Stimulated activated CD8-positive, alpha-beta memory T cell treated with anti-CD3 and anti-CD28 coated beads, Interleukin-12 subunit alpha, Interleukin-12 subunit beta, amount 100 ng/mL, for 1 hour (primary cell): Measurements from ENCODE around the gene BCL10.
"Not testable (repeated sequence)": the region's sequence is repeated elsewhere in the genome, so short reads cannot be mapped to it uniquely, and the experiment has no call there.

ENCODE experiments used
- DNase-seq: peaks from one replicate; pipeline ENCODE4 v3.0.0-alpha.2; 2020; ENCODE audit warnings: low read depth

BCL10 gene

DNA sequence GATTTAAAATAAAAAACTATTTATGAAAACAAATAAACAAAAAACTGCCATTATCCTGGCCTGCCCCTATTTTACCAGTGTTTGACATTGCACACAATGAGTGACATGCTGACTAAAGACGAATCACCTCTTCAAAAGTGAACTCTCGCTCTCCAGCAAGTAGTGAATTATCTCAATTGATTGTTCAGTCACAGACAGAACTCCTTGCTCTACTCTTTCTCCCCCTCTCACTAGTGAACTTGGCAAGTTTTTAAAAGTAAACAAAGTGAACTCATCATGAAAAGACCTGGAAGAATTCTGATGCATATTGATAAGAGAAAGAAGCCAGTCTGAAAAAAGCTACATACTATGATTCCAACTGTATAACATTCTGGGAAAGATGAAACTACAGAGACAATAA, 12.3 kb downstream of the BCL10 start:
- DNase-seq, result no peak

DNA sequence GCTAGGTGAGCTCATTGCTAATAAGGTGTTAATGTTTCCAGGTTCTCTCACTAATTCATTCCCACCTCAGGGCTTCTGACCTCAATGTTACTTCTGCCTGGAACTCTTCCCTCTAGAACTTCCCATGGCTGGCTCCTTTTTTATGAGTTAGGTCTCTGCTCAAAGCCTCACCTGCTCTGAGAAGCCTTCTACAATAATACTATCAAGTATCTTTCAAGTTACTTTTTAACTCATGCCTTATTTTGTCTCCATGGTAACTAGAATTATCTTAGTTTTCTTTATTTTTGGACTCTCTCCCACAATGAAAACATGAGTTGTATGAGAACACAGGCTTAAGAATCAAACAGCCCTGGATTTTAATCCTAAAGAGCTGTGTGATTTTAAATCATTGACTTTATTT, 13.4 kb downstream of the BCL10 start:
- no peak for DNase-seq

DNA sequence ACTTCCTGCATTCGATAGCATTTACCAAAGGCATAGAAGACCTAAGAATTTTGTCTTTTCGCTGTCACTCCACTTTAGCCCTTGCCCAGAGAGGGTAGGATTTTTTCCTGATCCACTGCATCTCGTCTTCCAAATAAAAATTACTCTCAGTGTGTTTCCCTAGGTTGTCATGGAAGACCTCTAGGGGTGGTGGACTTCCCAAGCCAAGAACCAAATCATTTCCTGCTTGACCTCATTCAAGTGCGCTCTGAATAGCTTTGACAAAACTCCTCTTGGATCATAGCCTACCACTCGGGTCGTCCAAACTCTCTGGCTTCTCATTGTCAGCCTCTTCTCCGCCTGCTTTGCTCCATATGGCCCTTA, 16.5 kb downstream of the BCL10 start:
- no peak for DNase-seq

DNA sequence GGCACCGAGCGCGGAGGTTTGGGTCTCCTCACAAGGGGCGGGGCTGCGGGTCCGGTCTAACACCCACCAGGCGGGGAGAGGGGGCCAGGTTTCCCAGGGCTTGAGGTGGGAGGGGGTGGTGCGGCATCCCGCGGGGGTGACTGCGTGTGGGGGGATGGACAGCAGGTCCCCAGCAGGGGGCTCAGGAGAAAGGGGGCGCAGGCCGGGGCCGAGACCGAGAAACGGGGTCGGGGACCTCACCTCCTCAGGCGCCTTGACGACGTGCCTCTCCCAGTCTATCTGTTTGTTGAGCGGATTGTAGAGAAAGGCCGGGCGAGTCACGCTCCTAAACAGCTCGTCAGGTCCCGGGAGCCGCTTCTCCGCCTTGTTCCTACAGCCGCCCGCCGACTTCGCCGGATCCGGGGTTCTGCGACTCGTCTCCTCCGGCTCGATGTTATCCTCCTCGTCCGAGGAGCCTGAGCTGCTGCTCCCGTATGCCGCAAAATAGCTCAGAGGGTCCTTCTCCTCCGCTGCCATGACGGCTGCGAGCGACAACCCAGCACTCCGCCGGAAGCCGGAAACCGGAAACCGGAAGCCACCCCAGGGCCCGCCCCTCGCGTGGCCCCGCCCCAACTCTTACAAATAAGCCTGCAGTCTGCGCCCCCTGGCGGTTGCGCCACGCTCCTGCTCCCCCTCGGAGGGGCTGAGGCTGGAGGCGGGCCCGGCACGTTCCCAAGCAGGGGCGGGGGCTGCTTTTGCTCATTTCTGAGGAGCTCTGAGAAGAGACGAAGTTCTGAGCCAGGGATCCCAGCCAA, 17.1 kb downstream of the BCL10 start, which contains the start of gene C1orf52:
Gene C1orf52, minus strand, starts transcription at position 545 of the 794 bp plus-strand sequence. Its CDS starts 29 bp downstream, at position 516.
- DNase-seq, result peak; percentile 99

DNA sequence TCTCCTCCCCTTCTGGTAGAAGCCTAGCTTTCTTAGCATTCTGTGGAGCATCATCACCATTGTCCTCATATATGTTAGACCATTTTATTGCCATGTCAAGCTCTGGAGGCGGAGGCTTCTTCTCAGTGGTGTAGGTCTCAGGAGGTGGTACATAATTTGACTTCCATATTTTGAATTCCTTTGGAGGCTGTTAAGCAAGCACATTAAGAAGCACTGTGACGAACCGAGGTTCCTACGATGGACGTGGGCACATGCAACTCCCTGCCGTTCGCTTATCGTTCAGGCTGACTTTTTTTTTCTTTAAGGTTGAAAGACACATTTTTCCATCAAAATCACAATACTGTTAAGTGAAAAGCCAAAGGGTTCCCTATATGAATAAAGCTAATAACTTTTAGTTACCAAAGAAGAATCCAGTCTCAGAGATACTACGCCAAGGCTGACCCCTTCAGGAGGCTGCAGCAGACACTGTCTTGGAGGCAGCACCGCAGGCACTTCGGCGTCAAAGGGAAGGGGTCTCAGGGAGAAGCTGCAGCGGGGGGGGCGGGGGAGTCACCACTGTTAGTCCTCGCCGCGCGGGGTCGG, 17.8 kb downstream of the BCL10 start:
- no peak for DNase-seq

DNA sequence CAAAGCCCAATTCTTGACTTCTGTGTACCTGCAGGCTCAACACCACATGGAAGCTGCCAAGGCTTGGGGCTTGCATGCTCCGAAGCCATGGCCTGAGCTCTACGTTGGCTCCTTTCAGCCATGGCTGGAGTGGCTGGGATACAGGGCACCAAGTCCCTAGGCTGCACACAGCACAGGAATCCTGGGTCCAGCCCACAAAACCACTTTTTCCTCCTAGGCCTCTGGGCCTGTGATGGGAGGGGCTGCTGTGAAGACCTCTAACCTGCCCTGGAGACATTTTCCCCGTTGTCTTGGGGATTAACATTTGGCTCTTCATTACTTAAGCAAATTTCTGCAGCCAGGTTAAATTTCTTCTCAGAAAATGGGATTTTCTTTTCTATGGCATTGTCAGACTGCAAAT, 27.4 kb downstream of the BCL10 start:
- DNase-seq, result not testable (repeated sequence)

DNA sequence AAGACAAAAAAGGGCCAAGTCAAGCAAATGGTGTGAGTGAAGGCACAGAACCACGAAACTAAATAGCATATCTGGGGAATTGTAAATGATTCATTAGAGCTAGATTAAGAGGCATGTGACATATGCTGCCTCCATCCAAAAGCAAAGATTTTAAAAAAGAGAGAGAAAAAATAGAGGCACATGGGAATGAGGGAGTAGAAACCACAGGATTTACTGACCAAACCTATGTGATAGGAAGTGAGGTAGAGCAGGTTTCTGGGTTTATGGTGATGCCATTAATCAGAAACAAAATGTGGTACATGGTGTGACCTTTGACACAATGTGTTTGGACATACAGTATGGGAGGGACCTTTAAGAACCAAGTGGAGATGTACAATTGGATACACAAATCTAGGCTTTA, 30.5 kb downstream of the BCL10 start:
- no peak for DNase-seq

DNA sequence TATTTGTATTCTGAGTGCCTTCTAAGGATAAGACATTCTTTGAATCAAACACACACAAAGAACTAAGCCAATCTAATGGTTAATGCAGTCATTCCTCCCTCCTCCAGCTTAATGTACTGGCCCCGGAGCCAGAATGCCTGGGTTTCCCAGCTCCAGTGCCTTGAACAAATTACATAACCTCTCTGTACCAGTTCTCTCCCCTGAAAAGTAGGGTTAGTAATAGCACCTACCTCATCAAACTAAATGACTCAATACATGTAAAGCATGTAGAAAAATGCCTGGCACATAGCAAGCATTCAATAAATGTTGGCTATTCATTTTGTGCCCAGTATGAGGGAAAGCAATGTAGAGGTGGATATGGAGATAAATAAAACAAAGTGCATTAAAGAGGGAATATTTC, 31.0 kb downstream of the BCL10 start:
- DNase-seq, result no peak

DNA sequence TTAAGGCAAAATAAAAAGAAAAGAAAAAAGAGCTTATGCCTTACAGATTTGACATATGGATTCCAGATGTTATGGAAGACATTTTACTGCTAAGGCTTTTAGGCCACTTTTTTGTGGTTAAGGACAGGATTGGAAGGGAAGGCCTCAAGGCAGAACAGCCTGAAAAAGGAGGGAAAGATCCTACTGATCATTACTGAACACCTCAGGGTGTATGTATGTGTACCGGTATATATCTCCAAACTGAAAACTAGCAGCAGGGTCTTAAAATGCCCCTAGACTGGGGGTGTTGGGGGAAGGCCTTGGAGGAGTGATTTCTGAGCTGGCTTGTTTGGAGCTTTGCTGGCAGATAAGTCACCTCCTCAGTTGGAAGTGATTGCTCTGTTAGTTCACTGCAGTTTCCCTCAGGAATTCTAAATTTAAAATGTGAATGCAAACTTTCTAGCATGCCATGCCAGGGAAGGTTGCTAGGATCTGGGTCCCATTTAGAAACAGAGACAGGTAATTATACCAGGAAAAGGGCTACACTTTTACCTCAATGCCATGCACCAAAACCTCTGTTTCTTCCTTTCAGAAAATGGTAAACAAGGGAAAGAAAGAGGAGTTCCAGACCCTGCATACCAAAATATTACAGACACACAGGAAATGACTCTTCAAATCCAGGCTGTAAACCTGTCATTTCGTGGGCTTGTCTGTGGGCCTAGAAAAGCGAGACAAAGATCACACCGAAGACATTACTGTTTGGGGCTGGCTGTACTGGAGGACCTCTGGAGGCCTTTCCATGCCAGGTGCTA, 32.0 kb downstream of the BCL10 start:
- DNase-seq, result no peak

DNA sequence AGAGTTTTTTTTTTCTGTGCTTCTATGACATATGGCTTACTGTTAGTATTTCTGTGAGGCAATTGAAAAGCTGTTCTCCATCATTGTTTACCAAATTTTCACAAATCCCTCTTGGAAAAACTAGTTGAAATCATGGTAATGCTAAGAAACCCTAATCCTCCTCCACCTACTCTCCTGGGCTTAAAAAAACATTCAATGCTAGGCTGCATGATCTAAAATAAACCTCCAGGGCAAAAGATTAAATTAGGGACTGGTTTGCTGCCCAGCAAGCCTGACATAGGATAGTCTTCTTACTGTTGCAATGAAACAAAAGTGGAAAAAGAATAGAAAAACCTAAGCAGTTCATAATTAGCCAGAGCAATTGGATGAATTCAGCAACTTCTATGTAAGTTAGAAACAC, 33.1 kb downstream of the BCL10 start:
- DNase-seq, result no peak

DNA sequence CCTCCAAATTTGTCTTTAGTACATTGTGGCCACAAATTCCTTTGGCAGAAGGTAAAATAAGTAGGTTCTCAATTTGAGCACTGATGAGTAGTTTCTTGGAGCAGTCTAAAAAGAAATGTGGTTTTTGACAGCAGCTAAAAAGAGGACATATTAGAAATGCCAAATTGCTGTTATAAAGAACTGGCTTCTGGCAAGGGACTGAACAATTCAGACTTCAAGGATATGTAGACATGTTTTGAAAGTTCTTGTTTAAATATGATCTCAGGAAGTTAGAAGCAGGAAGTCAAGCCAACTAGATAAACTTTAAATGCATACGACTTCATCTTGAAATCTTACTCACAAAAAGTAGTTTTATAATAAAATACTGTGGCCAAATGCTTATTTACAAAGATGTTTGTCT, 35.8 kb downstream of the BCL10 start:
- no peak for DNase-seq

DNA sequence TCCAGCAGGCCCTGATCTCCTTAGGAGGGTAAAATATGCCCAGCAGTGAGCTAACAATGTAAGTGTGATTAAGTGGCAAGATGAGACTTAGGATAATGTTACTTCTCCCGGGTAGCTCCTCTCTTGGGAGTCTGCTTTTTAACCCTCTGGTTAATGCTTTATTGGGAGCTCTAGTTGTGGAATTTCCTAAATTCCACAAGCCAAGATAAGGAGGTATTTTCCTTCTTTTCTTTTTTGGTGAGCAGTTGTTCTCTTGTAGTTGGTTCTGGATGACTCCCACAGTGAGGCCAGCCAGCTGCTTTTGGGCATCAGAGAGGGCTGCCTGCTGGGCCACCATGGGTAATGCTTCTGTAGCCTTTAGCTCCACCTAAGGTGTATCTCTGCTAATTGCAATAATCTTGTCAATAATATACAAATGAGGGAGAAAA, 36.2 kb downstream of the BCL10 start:
- DNase-seq, result no peak

DNA sequence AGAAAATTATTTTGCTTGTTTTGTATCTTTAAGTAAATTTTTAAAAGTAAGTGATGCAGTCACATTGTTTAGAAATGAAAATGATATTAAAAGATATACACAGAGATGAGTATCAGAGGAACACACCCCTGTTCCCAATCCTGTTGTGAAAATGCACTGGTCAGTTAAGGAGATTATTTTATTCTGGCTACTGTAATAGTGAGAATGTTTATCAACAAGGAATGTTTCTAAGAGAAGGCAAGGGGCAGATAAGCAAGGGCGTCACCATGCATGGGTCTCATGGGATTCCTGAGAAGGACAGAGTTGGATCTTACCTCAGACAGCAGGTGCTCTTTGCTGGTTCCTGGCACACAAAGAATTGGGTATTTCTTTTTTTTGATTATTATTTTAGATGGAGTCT, 38.8 kb downstream of the BCL10 start:
- no peak for DNase-seq

DNA sequence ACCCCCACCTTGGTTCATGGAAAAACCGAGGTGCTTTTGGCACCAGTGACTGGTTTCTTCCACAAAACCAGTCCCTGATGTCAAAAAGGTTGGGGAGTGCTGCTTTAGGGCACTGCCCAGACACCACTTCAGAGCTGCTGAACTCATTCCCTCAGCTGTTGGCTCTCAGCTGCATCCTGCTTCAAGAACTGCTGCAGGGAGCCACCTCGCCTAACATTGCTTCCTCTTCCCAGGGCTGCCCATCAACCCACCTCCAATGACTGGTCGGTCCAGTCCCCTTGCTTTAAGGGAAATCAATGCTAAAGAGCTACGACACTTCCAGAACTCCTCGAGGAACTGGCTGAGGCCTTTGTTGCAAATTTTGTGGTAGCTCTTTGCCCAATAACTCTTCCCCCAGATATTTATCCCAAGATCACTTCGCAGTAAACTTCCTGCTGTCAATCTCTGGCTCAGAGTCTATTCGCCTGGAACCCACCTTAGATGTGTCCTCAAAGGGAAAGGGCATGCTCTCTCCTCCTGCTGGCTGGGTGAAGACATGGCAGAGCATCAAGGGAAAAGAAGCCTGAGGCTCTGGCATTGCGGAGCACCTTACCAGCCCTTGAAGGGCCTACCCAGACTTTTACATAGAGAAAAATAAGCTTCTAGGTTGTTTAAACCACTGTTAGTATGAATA, 46.0 kb downstream of the BCL10 start:
- DNase-seq, result no peak

DNA sequence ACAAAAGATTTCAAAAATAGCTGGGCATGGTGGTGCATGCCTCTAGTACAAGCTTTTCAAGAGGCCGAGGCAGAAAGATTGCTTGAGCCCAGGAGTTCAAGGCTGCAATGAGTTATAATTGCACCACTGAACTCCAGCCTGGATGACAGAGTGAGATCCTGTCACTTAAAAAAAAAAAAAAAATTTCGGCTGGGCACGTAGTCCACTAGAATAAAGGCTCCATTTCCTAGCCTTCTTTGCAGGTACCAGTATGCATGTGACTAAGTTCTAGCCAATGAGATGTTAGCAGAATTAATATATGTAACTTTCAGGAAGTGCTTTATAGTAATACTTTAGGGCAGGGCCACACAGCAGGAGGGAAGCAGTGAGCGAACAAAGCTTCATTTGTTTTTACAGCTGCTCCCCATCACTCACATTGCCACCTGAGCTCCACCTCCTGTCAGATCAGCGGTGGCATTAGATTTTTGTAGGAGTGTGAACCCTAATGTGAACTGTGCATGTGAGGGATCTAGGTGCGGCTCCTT, 46.8 kb downstream of the BCL10 start:
- no peak for DNase-seq

DNA sequence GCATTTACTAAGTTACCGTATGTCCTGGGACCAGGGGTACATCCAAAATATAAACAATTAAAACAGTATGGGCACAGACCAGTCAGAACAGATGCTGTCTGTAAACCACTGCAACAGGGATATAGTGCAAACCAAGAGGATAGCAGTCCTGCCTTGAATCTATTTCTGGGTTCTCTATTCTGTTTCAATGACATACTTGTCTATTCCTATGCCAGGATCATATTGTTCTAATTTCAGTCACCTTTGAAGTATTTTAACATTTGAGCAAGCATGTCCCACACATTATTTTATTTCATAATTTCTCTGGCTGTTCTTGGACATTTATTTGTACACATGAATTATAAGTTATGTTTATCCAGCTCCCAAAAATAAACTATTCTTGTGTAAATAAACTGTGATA, 47.5 kb downstream of the BCL10 start:
- DNase-seq, result no peak

DNA sequence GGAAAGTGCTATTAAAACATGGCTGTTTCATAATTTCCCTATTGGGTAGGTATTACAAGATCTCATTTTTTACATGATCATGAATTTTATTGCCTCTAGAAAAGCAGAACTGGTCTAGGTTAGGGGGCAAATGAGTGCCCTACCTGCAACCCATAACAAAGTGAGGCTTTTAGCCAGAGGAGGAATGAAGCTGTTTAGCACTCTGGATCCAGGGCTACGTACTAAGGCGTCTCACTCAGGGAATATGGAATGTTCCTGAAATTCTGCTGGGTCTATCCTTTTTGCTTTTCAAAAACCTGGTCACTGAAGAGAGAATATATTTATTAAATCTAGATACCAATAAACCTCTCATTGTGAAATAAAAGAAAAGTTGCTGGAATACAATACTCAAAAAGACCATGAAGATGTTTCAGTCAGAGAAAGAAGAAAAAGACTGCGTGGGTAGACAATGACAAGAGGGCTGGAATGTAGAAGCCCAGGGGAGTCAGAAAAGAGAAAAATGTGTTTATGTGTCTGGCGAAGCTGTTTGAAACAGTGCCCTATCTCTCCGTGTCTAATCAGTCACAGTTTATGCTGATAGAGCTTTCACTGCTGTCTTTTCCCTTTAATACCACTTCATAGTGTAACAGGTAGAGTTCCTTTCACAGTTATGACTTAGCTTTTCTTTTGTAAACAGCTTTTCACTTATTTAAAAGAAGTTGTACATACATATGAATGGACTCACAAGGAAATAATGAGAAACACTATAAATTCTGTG, 50.6 kb downstream of the BCL10 start:
- no peak for DNase-seq

DNA sequence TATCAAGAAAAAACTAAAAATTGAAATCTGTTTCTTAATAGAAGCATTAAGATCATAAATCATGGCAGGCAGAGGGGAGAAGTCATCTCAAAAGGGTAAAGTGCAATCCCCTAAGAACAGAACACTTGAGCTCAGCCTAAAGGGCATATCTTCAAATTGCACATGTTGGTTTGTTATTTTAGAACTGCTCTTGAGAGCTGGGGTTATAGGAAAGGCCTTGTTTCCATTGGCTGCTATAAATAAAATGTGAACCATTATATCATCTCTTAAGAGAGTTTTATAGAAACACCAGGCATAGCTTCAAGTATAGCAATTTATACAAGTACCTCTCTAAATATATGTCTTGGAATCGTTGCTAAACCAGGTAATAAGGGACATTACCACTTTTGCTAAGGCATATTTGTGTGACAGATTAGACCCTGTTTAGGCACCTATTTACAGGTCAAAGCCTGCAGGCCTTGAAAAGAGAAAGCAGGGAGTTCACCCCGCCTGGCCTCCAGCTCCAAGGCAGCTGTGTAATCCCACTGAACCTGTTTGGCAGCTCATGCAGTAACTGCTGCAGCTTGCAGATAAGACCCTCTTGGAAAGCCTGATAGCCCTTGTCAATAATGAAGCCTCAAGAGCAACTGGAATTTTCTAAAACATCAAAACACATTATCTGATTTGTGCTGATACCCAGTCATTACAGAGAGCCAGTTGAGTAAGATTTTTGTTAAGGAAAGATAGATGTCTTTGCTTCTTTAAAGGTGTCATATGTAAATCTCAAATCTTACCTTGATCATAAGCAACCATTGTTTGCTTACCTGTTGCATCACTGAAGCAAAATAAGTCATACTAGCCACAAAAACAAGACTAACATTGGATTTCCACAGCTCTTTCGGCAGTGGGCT, 51.5 kb downstream of the BCL10 start:
- DNase-seq, result no peak

DNA sequence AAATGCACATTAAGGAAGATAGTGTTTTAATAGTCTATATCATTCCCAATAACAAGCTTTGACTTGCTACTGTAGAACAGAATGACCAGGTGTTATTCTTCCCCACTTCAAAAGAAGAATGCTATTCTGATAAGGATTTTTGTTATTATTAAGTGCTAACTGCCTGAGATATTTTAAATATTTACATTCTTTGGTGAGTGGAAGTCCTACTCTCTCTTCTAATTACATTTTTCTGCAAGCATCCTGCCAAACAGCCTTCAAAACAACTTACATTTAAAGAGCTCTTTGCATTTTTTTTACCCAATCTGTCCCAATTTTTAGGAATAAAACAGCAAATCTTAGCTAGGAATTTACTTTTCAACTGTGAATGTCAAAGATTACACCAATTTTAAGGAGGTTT, 52.1 kb downstream of the BCL10 start:
- no peak for DNase-seq

DNA sequence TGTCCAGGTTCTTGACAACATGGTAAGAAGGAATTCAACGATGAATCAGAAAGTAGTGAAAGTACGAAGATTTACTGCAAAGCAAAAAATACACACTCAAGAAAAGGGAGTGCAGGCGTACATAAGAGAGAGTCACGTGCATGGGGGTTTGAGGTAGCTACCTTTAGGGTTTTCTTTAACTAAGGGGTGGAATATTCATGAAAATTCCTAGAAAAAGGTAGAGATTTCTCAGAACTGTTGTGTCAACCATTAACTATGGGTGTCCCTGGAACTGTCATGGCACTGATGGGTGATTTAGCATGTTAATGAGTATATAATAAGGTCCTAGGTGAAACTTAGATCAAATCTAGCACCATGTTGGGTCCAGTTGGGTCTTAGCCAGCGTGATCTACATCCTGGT, 53.1 kb downstream of the BCL10 start:
- DNase-seq, result no peak
